ENCODE measurements around the gene CLIP2.

DNA sequence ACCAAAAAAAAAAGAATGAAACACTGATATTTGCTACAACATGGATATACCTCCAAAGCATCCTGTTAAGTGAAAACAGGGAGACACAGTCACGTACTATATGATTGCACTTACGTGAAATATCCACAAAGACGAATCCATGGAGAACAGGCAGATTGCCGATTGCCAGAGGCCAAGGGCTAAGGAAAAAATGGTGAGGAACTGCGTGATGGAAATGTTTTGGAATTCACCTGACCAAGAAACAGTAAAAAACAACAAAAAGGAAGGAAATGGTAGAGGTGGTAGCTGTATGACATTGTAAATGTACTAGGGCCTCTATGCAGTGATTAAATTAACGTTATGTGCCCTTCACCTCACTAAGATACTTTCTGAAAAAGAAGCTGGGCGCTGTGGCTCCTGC is 120.4 kb downstream of the CLIP2 start:
- TF ChIP-seq, protein P1, sequence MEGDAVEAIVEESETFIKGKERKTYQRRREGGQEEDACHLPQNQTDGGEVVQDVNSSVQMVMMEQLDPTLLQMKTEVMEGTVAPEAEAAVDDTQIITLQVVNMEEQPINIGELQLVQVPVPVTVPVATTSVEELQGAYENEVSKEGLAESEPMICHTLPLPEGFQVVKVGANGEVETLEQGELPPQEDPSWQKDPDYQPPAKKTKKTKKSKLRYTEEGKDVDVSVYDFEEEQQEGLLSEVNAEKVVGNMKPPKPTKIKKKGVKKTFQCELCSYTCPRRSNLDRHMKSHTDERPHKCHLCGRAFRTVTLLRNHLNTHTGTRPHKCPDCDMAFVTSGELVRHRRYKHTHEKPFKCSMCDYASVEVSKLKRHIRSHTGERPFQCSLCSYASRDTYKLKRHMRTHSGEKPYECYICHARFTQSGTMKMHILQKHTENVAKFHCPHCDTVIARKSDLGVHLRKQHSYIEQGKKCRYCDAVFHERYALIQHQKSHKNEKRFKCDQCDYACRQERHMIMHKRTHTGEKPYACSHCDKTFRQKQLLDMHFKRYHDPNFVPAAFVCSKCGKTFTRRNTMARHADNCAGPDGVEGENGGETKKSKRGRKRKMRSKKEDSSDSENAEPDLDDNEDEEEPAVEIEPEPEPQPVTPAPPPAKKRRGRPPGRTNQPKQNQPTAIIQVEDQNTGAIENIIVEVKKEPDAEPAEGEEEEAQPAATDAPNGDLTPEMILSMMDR (conservative IDR thresholded peaks at IDR 0.05): no peak
- TF ChIP-seq EZH2 (IDR thresholded peaks at IDR 0.05; ENCODE audit: low read depth): no peak

All from PC-9 (cell line).